K562 (cell line): ENCODE data around the gene COL28A1.

ENCODE experiments used
- BRF1 ChIP-seq: IDR thresholded peaks from 3 replicates; pipeline ENCODE4 v1.6.1; 2011; ENCODE audit warnings: borderline replicate concordance, mild to moderate bottlenecking; ENCODE audit not compliant: insufficient read length; ENCODE audit errors: extremely low read depth
- CTCF ChIP-seq, 3 experiments: IDR thresholded peaks in 2 of 3; conservative IDR thresholded peaks in 1 of 3; 2 replicates each; pipeline ENCODE4 v1.5.1; 2011 to 2012; ENCODE audit warnings: low read length in 3 of 3, mild to moderate bottlenecking in 3 of 3, control low read depth in 2 of 3, improper control_type of control experiment in 1 of 3, inconsistent platforms in 1 of 3, low read depth in 1 of 3, mixed read lengths in 1 of 3, moderate library complexity in 1 of 3; ENCODE audit not compliant: insufficient read depth in 2 of 3
- GABPA ChIP-seq: fragments of 200-800 bp; sonication (Bioruptor generic); conservative IDR thresholded peaks from 2 replicates; pipeline ENCODE4 v1.6.1; 2016; ENCODE audit warnings: low read depth, missing genetic modification characterization, missing compliant biosample characterization
- HSF4 ChIP-seq: fragments of 250-450 bp; sonication (Bioruptor Pico); IDR thresholded peaks from 2 replicates; pipeline ENCODE4 v2.1.2; 2022; ENCODE audit warnings: mild to moderate bottlenecking, moderate library complexity, borderline replicate concordance
- IRF1 ChIP-seq: sonication (generic); formaldehyde crosslinking; IDR thresholded peaks from 2 replicates; pipeline ENCODE4 v1.8.0; 2022; ENCODE audit warnings: missing genetic modification reagents, mild to moderate bottlenecking, borderline replicate concordance
- POLR2A ChIP-seq: fragments of 450-650 bp; conservative IDR thresholded peaks from 2 replicates; pipeline ENCODE4 v1.6.1; 2016
- RBM39 ChIP-seq: fragments of 200-400 bp; formaldehyde crosslinking; optimal IDR thresholded peaks from 2 replicates; pipeline ENCODE3; 2018; ENCODE audit warnings: low read depth, low read length
- SMC3 ChIP-seq: conservative IDR thresholded peaks from 2 replicates; pipeline ENCODE4 v1.6.1; 2011; ENCODE audit warnings: low read depth, low read length, improper control_type of control experiment; ENCODE audit not compliant: insufficient read depth
- ZNF318 ChIP-seq, 2 experiments: fragments of 450-650 bp; IDR thresholded peaks; 2 replicates each; pipeline ENCODE4 v1.6.1; 2016; ENCODE audit warnings: mild to moderate bottlenecking in 2 of 2, borderline replicate concordance in 1 of 2, low read depth in 1 of 2, moderate library complexity in 1 of 2

GRCh38 chr7:7581531-7582179 lies 46.0 kb upstream of the COL28A1 start:
- TF ChIP-seq CTCF (IDR thresholded peaks at IDR 0.05 in 2 of 3, conservative IDR thresholded peaks at IDR 0.05 in 1 of 3; ENCODE audit: insufficient read depth in 2 of 3, low read depth in 1 of 3, low read length in 3 of 3), result no peak
- no peak for TF ChIP-seq IRF1 (CRISPR knock-in tag)
- no peak for TF ChIP-seq RBM39
- TF ChIP-seq BRF1, result no peak
- no peak for TF ChIP-seq POLR2A
- TF ChIP-seq ZNF318 (IDR thresholded peaks at IDR 0.05; ENCODE audit: borderline replicate concordance in 1 of 2, low read depth in 1 of 2), result no peak
- TF ChIP-seq SMC3, result no peak
- no peak for TF ChIP-seq GABPA (tag)
- no peak for TF ChIP-seq HSF4 (CRISPR knock-in tag)
